Stimulated activated CD8-positive, alpha-beta memory T cell treated with anti-CD3 and anti-CD28 coated beads, Interleukin-15, amount 100 ng/mL, for 1 hour (primary cell): ENCODE results near the gene SCNN1B.
"Not testable (repeated sequence)": the region's sequence is repeated elsewhere in the genome, so short reads cannot be mapped to it uniquely, and the experiment has no call there.

Source experiments
- DNase-seq: peaks from one replicate; pipeline ENCODE4 v3.0.0-alpha.2; 2020; ENCODE audit warnings: low read depth

SCNN1B gene

GRCh38 chr16:23381702-23382101 is 79.6 kb downstream of the SCNN1B start:
- not testable (repeated sequence) for DNase-seq

GRCh38 chr16:23382279-23382678 is 80.2 kb downstream of the SCNN1B start:
- DNase-seq: no peak

DNA sequence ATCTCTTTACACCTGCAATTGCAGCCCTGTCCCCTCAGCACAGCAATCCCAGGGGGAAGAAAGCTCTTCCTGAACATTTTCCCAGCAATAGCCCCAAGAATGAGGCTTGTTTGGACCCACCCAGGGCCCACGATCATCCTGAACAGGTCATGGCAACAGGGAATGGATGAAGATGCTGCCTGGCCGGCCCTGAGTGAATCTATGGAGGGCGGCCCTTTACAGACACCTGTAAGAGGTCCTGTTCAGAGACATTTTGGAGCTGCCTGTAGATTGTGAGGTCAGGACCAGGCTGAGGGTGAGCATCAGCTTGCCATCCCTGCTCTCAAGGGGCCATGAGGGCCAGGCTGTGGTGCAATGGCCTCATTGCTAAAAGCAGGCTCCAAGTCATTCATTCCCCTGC is 81.8 kb downstream of the SCNN1B start:
- no peak for DNase-seq

DNA sequence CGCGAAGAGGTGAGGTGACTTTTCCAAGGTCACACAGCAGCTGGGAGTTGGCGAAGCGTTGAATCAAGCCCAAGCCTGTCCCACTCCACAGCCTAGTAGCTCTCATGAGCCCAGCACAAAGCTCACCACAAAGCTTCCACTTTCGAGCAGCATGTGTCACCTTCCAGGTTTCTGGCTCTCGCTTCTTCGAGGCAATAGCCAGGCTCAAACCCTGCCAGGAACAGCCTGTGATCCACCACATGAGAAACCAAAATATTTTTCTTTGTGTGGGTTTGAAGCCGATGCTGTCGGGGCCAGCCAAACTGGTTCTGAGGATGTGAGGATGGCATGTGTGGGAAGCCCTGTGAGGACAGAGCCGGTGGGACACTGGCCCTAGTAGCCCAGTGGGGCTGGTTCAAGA is 82.8 kb downstream of the SCNN1B start:
- no peak for DNase-seq

GRCh38 chr16:23385441-23385840 is 83.3 kb downstream of the SCNN1B start:
- DNase-seq: no peak

GRCh38 chr16:23387666-23388065 is 85.6 kb downstream of the SCNN1B start:
- no peak for DNase-seq

DNA sequence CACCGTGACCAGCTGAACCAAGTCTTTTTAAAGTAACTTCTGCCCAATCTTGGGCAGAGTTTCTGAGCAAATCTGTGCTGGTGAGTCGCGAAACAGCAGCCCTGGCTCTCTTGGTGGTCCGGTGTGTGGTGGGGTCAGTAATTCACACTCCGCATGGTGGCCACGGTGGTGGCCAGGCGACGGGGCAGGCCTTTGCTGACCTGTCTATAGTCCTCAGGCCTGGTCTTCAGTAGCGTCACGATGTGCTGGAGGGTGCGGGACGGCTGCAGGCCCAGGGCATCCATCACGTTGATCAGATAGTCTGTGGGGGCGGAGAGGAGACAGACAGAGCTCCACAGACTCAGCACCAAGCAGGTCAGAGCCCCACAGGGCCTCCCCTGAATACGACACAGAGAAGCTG is 86.7 kb downstream of the SCNN1B start:
- DNase-seq: no peak

DNA sequence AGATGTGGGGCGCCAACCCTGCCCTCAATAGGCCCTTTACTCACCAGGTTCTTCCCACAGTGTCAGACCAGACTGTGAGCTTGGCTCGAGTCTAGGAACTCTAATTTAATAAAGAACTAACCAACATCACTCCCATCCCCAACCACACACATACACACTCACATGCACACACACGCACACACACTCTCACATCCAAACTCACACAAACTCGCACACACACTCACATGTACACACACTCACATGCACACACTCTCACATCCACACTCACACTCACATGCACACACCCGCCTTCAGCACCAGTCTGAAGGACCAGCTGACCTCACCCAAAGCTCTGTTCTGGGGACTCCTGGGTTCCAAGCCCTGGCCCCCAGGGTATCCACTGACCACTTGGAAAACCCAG is 87.1 kb downstream of the SCNN1B start:
- no peak for DNase-seq

DNA sequence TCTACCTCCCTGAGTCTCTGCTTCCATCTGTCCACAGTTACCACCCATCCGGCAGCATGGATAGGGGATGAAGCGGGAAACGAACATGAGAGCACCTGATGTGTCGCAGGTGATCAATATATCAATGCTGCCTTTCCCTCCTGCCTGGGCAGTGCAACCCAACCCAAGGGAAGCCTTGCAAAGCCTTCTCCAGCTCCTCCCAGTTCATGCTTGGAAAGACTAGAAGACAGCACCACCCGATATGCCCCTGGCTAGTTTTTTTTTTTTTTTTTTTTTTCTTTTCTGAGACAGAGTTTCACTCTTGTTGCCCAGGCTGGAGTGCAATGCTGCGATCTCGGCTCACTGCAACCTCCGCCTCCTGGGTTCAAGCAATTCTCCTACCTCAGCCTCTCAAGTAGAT is 87.8 kb downstream of the SCNN1B start:
- not testable (repeated sequence) for DNase-seq

DNA sequence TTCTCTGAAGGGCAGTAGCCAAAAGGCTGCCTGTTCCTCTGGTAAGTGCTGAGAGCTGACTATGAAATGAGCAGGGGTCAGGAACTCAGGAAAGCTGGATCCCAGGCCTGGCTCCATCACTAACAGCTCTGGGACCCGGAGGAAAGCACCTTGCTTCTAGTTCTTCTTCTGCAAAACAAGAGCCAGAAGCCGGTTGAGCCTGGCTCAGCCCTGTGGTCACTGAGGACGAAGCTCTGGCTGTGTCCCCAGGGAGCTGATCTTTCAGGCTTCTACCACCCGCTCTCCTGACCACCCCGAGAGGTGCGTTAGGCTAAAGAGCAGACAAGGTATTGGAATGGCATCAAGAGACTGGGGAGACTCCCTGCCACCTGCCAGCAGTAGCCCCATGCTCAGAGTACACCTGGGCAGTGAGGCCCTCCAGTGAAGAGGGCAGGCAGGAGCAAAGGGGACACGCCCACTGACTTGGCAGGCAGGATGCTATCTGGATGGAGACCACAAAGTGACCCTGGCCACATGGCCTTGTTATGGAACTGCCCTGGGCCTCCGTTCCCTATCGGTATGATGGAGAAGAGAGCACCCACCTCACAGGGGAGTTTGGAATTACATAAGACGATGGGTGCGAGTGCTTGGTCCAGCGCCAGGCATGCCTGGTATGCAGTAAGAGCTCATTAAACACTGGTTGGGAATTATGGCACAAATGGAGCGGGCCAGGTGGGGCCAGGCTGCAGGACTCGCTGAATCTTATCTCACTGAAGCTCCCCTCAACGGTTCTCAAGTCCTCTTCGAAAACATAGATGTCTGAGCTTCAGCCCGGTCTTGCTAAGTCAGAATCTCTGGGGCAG is 89.5 kb downstream of the SCNN1B start:
- no peak for DNase-seq

DNA sequence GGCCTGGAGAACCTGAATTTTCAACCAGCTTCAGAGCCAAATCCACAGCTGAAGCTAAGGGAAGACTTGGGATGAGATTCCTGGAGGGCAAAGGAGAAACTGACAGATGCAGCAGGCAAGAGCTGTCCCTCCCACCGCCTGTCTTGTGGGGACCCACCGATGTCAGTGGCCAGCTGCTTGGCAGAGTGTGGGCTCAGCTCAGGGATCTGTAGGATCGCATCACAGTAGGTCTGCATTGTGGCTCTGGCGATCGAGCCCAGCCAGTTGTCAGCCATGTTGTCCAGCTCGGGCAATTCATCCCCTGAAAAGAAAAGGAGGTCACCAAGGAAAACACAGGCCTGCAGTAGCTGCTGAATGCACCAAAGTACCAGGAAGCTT is 90.1 kb downstream of the SCNN1B start:
- no peak for DNase-seq

DNA sequence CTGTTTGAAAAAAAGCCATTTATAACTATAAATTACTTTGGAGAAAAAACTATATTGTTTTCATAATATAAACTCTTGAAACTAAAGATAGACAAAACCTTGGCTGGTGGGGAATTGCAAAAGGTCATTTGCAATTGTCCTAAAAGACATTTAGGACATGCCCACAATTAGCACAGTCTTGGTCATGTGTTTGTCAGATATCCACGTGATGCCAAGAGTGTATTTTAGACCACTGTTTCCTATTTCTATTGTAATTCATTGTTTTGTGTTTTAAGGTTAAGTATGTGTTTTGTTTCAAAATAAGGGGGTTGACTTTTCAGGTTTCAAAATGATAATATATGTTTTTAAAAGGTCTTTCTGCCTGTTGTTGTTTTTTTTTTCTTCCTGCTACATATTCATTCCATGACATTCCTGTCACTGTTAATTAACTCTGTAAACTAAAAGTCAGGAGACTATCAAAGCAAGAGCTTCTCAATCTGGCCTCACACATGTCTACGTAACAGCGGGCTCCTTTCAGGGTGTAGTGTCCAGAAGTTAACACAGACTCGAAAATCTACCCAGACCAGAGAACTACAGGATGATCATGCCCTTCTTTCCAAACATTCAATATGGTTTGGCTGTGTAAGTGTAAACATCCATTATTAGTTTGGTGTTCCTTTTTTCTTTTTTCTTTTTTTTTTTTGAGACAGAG is 92.2 kb downstream of the SCNN1B start:
- no peak for DNase-seq

DNA sequence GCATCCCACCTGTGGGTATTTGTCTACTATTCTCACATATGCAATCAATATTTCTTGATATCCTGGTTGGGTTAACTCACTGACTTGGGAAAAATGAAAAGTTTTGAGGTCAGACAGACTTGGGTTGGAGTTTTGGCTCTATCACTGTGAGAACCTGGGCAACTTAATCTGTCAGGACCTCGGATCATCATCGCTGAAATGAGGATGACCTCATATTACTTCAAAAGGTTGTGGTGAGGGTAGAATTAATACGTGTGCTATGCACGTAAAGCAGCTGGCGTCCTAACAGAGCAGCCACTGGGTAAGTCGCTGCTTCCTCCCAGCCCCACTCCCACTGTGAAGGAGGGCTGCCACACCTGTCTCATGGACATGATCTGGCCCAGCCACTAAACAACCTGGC is 93.6 kb downstream of the SCNN1B start:
- DNase-seq: no peak

DNA sequence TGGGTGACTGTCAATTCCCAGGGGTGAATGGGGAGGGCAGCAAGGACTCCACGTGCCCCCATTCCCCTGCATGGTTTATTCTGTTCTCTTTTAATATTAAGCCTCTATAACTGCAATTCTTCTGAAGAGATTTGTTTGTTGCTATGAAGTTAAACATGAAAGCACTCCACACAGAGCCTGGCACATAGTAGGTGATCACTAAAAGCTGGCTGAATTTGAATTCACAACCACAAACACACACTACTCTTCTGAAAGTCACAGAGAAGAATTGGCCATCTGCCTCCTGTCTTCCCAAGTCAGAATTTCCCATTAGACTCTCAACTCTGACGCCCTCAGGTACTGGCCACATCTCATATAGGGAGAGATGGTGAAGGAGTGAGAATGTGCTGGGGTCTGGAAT is 95.4 kb downstream of the SCNN1B start:
- no peak for DNase-seq

DNA sequence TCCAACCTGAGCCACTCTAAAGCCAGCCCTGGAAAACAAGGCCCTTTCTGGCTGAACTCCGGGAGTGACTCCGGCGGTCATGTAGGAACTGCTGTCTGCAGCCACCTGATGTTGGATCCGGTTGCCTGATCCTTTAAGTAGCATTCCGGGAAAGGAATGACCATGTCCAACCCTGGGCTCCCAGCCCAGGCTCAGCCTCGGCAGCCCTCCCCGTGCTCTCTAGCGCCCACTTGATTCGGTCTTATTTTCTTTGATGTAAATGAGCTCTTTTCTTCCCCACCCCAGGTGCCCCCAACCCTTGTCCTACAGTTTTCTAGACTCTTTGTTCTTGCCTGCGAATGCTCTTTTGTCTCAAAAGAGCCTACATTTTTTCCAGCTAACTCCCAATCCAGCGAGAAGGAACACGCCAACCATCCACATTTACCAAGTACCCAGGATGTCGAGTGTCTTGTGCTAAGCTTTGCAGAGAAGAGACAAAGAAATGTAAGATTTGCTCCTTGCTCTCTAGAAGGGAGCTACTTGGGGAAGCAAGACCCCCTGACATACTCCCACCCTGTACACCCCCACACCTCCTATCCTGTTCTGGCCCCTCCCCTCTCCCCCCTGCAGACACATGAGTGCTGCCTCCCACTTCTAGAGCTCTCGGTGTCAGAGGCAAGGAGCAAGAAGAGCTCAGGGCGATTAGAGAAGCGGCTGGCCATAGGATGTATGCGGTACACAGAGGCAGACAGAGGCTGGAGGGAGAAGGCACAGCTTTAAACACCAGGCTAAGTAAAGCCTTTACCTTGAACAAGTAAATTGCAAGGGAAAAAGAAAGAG is 97.1 kb downstream of the SCNN1B start:
- no peak for DNase-seq

DNA sequence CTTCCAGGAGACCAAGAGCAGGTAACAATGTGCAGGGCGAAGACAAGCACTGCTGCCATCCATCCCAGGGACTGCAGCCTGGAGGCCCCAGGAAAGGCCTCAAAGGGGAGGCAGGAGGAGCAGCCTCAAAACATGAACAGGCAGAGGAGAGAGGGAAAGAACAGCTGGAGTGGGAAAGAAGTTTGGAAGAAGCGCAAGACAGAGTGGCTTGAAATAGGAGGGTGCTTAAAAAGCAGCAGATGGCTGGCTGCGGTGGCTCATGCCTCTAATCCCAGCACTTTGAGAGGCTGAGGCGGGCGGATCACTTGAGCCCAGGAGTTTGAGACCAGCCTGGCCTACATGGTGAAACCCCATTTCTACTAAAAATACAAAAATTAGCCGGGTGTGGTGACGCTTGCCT is 98.3 kb downstream of the SCNN1B start:
- DNase-seq: not testable (repeated sequence)

- no peak for DNase-seq
These were observed 99.0 kb downstream of the SCNN1B start for GRCh38 chr16:23401139-23401538.

DNA sequence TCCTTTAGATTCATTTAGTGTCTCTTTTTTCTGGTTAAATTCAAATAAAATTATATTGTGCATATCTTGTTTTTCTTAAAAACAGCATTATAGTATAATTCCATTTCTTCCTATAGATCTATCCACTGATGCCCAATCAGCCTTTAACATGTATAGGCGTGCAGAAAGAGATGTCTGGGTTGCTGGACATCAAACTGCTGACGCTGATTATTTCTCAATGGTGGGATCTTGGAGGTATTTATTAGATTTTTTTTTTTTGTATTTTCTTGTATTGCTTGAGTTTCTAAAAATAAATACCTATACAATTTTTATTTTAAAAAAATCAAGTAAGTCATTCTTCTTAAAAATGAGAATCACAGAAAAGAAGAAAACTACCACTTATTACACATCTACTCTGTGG is 100.0 kb downstream of the SCNN1B start:
- DNase-seq: no peak

- DNase-seq: no peak
These were observed 101.4 kb downstream of the SCNN1B start for GRCh38 chr16:23403547-23403946.

GRCh38 chr16:23406024-23406423 is 103.9 kb downstream of the SCNN1B start:
- DNase-seq: no peak

GRCh38 chr16:23406546-23407240 is 104.6 kb downstream of the SCNN1B start:
- no peak for DNase-seq

DNA sequence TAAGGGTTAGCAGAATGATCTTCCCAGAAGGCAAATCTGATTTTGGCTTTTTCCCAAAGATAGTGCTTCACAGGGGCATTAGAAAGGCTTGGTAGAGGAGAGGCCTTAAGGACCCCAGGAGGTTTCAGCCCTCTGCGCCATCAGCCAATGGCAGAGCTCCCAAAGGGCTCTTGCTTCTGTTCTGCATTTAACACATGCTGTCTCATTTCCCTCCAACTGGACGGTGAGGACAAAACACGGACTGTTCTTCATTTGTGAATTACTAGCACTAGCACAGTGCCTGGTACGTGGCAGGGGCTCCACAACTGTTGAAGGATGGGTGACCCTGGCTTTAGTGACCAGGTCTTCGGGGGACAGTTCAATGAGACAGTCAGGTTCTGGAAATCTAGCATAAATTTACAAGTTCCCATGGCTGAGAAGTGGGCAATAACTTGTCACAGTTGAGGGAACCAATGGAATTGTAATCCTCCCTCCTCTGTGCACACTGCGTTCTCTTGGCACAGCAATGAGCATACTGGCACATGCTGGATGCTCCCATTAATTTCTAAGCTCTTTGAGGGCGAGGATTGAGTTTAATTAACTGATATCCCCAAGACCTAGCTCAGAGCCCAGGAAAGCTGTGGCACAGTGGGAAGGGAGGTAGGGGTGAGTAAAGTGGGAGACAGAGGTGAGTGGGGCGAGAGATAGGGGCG is 105.5 kb downstream of the SCNN1B start:
- DNase-seq: no peak
